Caco-2 (cell line): ENCODE measurements around the gene ADAD2. TPM values are rescaled to one million over a fixed set of nuclear protein-coding genes. Genes with fewer than 3 reads are reported as not detected.
"Not testable (repeated sequence)": the region's sequence is repeated elsewhere in the genome, so short reads cannot be mapped to it uniquely, and the experiment has no call there.

ENCODE experiments used
- BruUV-seq: library from RNA; stranded (reverse); fragments of 400-500 nt; replicated peaks from 2 replicates; lab custom pipeline; 2021; lab: Mats Ljungman, UMichigan
- CTCF ChIA-PET: fragments of 300-600 bp; sonication (Branson Sonifier 250); formaldehyde crosslinking; loops from one replicate; lab custom pipeline; 2022; ENCODE audit warnings: antibody characterized with exemption; lab: Charles Lee
- POLR2A ChIA-PET: fragments of 300-600 bp; sonication (Branson Sonifier 250); formaldehyde crosslinking; loops from one replicate; lab custom pipeline; 2022; ENCODE audit warnings: antibody characterized with exemption; lab: Charles Lee
- DNase-seq, 2 experiments: peaks; one replicate each; pipeline versions ENCODE4 v3.0.0 to v3.0.0-alpha.2; 2020 to 2022
- H3K27me3 ChIP-seq: replicated peaks from 2 replicates; pipeline ENCODE4 v1.6.0; 2011; ENCODE audit warnings: low read length; ENCODE audit not compliant: control insufficient read depth, insufficient read depth
- H3K36me3 ChIP-seq: 2 replicates; pipeline ENCODE4 v1.5.1; 2011; ENCODE audit warnings: low read length; ENCODE audit not compliant: control insufficient read depth, insufficient read depth
- H3K4me1 ChIP-seq: fragments of 250-450 bp; sonication (Bioruptor Pico); 2 replicates; pipeline ENCODE4 v1.5.1; 2020; ENCODE audit warnings: mild to moderate bottlenecking
- H3K4me3 ChIP-seq: 2 replicates; pipeline ENCODE4 v1.5.1; 2011; ENCODE audit warnings: low read depth, mild to moderate bottlenecking, control low read depth, low read length
- H3K9me3 ChIP-seq: fragments of 250-450 bp; sonication (Bioruptor Pico); 2 replicates; pipeline ENCODE4 v1.5.1; 2020; ENCODE audit warnings: mild to moderate bottlenecking, moderate library complexity
- H3K27ac Mint-ChIP-seq: one replicate; pipeline ENCODE4 v1.8.0; 2022; ENCODE audit warnings: mixed read lengths; ENCODE audit not compliant: unreplicated experiment
- H3K27me3 Mint-ChIP-seq: one replicate; pipeline ENCODE4 v1.8.0; 2022; ENCODE audit warnings: mixed read lengths; ENCODE audit not compliant: insufficient read depth, unreplicated experiment
- H3K36me3 Mint-ChIP-seq: one replicate; pipeline ENCODE4 v1.8.0; 2022; ENCODE audit warnings: mild to moderate bottlenecking, mixed read lengths; ENCODE audit not compliant: insufficient read depth, unreplicated experiment
- H3K4me1 Mint-ChIP-seq: one replicate; pipeline ENCODE4 v1.8.0; 2022; ENCODE audit warnings: low read depth, mixed read lengths; ENCODE audit not compliant: unreplicated experiment
- H3K4me3 Mint-ChIP-seq: one replicate; pipeline ENCODE4 v1.8.0; 2022; ENCODE audit warnings: mild to moderate bottlenecking, moderate library complexity, mixed read lengths; ENCODE audit not compliant: unreplicated experiment
- H3K9me3 Mint-ChIP-seq: one replicate; pipeline ENCODE4 v1.8.0; 2022; ENCODE audit warnings: mixed read lengths; ENCODE audit not compliant: unreplicated experiment
- CTCF ChIP-seq, 2 experiments: fragments of 200-600 bp in 1 of 2; IDR thresholded peaks; 1 replicate in 1 of 2; 2 replicates in 1 of 2; pipeline versions ENCODE4 v1.5.1 to v1.8.0; 2011 to 2022; ENCODE audit warnings: antibody characterized with exemption in 1 of 2, control low read depth in 1 of 2, inconsistent platforms in 1 of 2, low read depth in 1 of 2, low read length in 1 of 2, mild to moderate bottlenecking in 1 of 2, moderate library complexity in 1 of 2; ENCODE audit not compliant: insufficient read depth in 1 of 2, severe bottlenecking in 1 of 2, unreplicated experiment in 1 of 2
- intact Hi-C: fragments of 100-400 bp; cut with micrococcal nuclease; formaldehyde crosslinking; loops from one replicate; pipeline ENCODE4 v1.10.0; 2022; ENCODE audit not compliant: unreplicated experiment
- total RNA-seq: library from RNA; stranded (reverse); gene quantifications from 2 replicates; pipeline ENCODE4 v1.2.3, GENCODE V29; 2022

Gene ADAD2
- total RNA-seq, 1 experiment from 2014 or later, result not detected

GRCh38 chr16:84199861-84200260, 8.9 kb downstream of the ADAD2 start:
- no peaks in the 10 kb centered on the region for H3K27me3 ChIP-seq
- CTCF ChIA-PET, result no interaction called here
- H3K27ac Mint-ChIP-seq, result no peak overlapping the region
- H3K36me3 Mint-ChIP-seq, result no peaks in the 10 kb centered on the region
- H3K4me3 Mint-ChIP-seq, result no peak overlapping the region
- no peaks in the 10 kb centered on the region for H3K4me1 Mint-ChIP-seq
- intact Hi-C loops, result no loop called here
- DNase-seq, result no peak
- no peaks in the 10 kb centered on the region for H3K9me3 Mint-ChIP-seq
- no peaks in the 10 kb centered on the region for H3K36me3 ChIP-seq
- no peak for TF ChIP-seq CTCF (IDR thresholded peaks at IDR 0.05; ENCODE audit: insufficient read depth in 1 of 2, low read depth in 1 of 2, low read length in 1 of 2, severe bottlenecking in 1 of 2, unreplicated experiment in 1 of 2)
- BruUV-seq, result no TSS peak
- no peak overlapping the region for H3K4me3 ChIP-seq
- H3K9me3 ChIP-seq, result no peaks in the 10 kb centered on the region
- POLR2A ChIA-PET, result no interaction called here
- no peaks in the 10 kb centered on the region for H3K27me3 Mint-ChIP-seq
- H3K4me1 ChIP-seq, result no peaks in the 10 kb centered on the region

DNA sequence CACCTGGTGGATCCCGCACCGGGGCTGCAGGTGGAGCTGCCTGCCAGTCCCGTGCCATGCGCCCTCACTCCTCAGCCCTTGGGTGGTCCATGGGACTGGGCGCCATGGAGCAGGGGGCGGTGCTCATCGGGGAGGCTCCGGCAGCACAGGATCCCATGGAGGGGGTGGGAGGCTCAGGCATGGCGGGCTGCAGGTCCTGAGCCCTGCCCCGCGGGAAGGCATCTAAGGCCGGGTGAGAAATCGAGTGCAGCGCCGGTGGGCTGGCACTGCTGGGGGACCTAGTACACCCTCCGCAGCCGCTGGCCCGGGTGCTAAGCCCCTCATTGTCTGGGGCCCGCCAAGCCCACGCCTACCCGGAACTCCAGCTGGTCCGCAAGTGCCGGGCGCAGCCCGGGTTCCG, 13.6 kb downstream of the ADAD2 start:
- CTCF ChIA-PET, result interaction anchor here (2.0 kb wide), 1 partner anchor 18 kb away, joined by 9 read pairs; the partner anchor contains the start of gene TAF1C
- DNase-seq, H3K36me3 ChIP-seq, H3K36me3 Mint-ChIP-seq, intact Hi-C loops, H3K4me3 Mint-ChIP-seq, H3K27ac Mint-ChIP-seq, H3K4me3 ChIP-seq, H3K9me3 Mint-ChIP-seq, H3K27me3 ChIP-seq, H3K4me1 Mint-ChIP-seq, H3K27me3 Mint-ChIP-seq, BruUV-seq, POLR2A ChIA-PET, H3K9me3 ChIP-seq, H3K4me1 ChIP-seq: not testable (repeated sequence)

- CTCF ChIA-PET, H3K27me3 Mint-ChIP-seq, intact Hi-C loops, POLR2A ChIA-PET, H3K9me3 Mint-ChIP-seq, H3K27me3 ChIP-seq, H3K4me3 ChIP-seq, H3K4me3 Mint-ChIP-seq, H3K36me3 Mint-ChIP-seq, H3K27ac Mint-ChIP-seq, DNase-seq, BruUV-seq, H3K36me3 ChIP-seq, H3K9me3 ChIP-seq, H3K4me1 Mint-ChIP-seq, H3K4me1 ChIP-seq: not testable (repeated sequence)
Observed at GRCh38 chr16:84205123-84205522, 14.2 kb downstream of the ADAD2 start.

- Histone ChIP-seq H3K4me1 (no peaks in the 10 kb centered on the region), H3K36me3 (no peaks in the 10 kb centered on the region), H3K27me3 (no peaks in the 10 kb centered on the region), H3K4me3 (no peak overlapping the region), H3K9me3 (peaks cover 7% of the 10 kb centered on the region; the same call in 1 of the 2 replicates)
- no peak overlapping the region for H3K27ac Mint-ChIP-seq
- BruUV-seq, result no TSS peak
- ChIA-PET CTCF (no interaction called here), POLR2A (no interaction called here)
- H3K36me3 Mint-ChIP-seq, result no peaks in the 10 kb centered on the region
- H3K4me1 Mint-ChIP-seq, result no peaks in the 10 kb centered on the region
- intact Hi-C loops, result no loop called here
- no peak for DNase-seq
- no peaks in the 10 kb centered on the region for H3K9me3 Mint-ChIP-seq
- TF ChIP-seq CTCF (IDR thresholded peaks at IDR 0.05; ENCODE audit: insufficient read depth in 1 of 2, low read depth in 1 of 2, low read length in 1 of 2, severe bottlenecking in 1 of 2, unreplicated experiment in 1 of 2), result no peak
- no peaks in the 10 kb centered on the region for H3K27me3 Mint-ChIP-seq
- H3K4me3 Mint-ChIP-seq, result no peak overlapping the region
Observed at GRCh38 chr16:84205976-84206691, 15.2 kb downstream of the ADAD2 start.
